HEK293 (cell line): ENCODE results near the gene SPOCK3.

Experiments
- CTCF ChIP-seq: fragments of 450-650 bp; formaldehyde crosslinking; IDR thresholded peaks from 2 replicates; pipeline ENCODE4 v1.5.1; 2016; ENCODE audit warnings: missing biosample characterization, missing genetic modification characterization
- KLF9 ChIP-seq: fragments of 450-650 bp; formaldehyde crosslinking; IDR thresholded peaks from 2 replicates; pipeline ENCODE4 v1.5.1; 2016; ENCODE audit warnings: missing biosample characterization, missing genetic modification characterization, low read depth
- ZBTB21 ChIP-seq: fragments of 450-650 bp; formaldehyde crosslinking; IDR thresholded peaks from 2 replicates; pipeline ENCODE4 v1.5.1; 2017; ENCODE audit warnings: missing biosample characterization, missing genetic modification characterization
- ZNF202 ChIP-seq: fragments of 450-650 bp; formaldehyde crosslinking; IDR thresholded peaks from 2 replicates; pipeline ENCODE4 v1.5.1; 2016; ENCODE audit warnings: missing biosample characterization, missing genetic modification characterization, borderline replicate concordance
- ZNF274 ChIP-seq, 2 experiments: fragments of 200-500 bp in 1 of 2; fragments of 450-650 bp in 1 of 2; sonication (Bioruptor generic) in 1 of 2; formaldehyde crosslinking in 1 of 2; IDR thresholded peaks; 2 replicates each; pipeline versions ENCODE4 v1.5.1 to v1.6.1; 2014 to 2016; ENCODE audit warnings: borderline replicate concordance in 1 of 2, inconsistent platforms in 1 of 2, low read length in 1 of 2, missing biosample characterization in 1 of 2, missing genetic modification characterization in 1 of 2
- ZNF416 ChIP-seq: fragments of 450-650 bp; formaldehyde crosslinking; IDR thresholded peaks from 2 replicates; pipeline ENCODE4 v1.5.1; 2016; ENCODE audit warnings: missing biosample characterization, missing genetic modification characterization
- ZNF449 ChIP-seq: fragments of 450-650 bp; formaldehyde crosslinking; IDR thresholded peaks from 2 replicates; pipeline ENCODE4 v1.5.1; 2017; ENCODE audit warnings: missing biosample characterization, mild to moderate bottlenecking, missing genetic modification characterization, moderate library complexity
- TF ChIP-seq, protein P1 (sequence below): fragments of 450-650 bp; formaldehyde crosslinking; IDR thresholded peaks from 2 replicates; pipeline ENCODE4 v1.5.1; 2016; ENCODE audit warnings: missing biosample characterization, missing genetic modification characterization, low read depth
- TF ChIP-seq, protein P2 (sequence below): fragments of 450-650 bp; formaldehyde crosslinking; IDR thresholded peaks from 2 replicates; pipeline ENCODE4 v1.5.1; 2016; ENCODE audit warnings: missing biosample characterization, missing genetic modification characterization

- TF ChIP-seq ZNF202 (no peak), CTCF (tag by site-specific recombination) (no peak), ZNF274 (IDR thresholded peaks at IDR 0.05; ENCODE audit: low read length) (no peak), ZNF274 (tag by site-specific recombination; IDR thresholded peaks at IDR 0.05; ENCODE audit: borderline replicate concordance) (no peak), ZNF416 (tag by site-specific recombination) (no peak), KLF9 (tag by site-specific recombination) (no peak), ZBTB21 (tag by site-specific recombination) (no peak), ZNF449 (no peak)
- TF ChIP-seq, protein P1, sequence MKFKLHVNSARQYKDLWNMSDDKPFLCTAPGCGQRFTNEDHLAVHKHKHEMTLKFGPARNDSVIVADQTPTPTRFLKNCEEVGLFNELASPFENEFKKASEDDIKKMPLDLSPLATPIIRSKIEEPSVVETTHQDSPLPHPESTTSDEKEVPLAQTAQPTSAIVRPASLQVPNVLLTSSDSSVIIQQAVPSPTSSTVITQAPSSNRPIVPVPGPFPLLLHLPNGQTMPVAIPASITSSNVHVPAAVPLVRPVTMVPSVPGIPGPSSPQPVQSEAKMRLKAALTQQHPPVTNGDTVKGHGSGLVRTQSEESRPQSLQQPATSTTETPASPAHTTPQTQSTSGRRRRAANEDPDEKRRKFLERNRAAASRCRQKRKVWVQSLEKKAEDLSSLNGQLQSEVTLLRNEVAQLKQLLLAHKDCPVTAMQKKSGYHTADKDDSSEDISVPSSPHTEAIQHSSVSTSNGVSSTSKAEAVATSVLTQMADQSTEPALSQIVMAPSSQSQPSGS = no peak
- TF ChIP-seq, protein P2, sequence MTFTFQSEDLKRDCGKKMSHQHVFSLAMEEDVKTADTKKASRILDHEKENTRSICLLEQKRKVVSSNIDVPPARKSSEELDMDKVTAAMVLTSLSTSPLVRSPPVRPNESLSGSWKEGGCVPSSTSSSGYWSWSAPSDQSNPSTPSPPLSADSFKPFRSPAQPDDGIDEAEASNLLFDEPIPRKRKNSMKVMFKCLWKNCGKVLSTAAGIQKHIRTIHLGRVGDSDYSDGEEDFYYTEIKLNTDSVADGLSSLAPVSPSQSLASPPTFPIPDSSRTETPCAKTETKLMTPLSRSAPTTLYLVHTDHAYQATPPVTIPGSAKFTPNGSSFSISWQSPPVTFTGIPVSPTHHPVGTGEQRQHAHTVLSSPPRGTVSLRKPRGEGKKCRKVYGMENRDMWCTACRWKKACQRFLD (tag by site-specific recombination) = no peak
These were observed 499.5 kb downstream of the SPOCK3 start for GRCh38 chr4:166734797-166735196.
